Panc1 (cell line): Measurements from ENCODE around the gene UBA52. TPM values are rescaled to one million over a fixed set of nuclear protein-coding genes. Genes with fewer than 3 reads are reported as not detected.

Source experiments
- ATAC-seq: fragments of 200-7000 bp; cut with Tn5 transposase; 2 replicates; pipeline ENCODE4 v1.9.1; 2020; ENCODE audit warnings: mild to moderate bottlenecking, moderate library complexity
- BruUV-seq: library from RNA; stranded (reverse); fragments of 400-500 nt; replicated peaks from 2 replicates; lab custom pipeline; 2021; lab: Mats Ljungman, UMichigan
- CTCF ChIA-PET: fragments of 300-600 bp; sonication (Branson Sonifier 250); formaldehyde crosslinking; loops from one replicate; lab custom pipeline; 2022; ENCODE audit warnings: antibody characterized with exemption; lab: Charles Lee
- POLR2A ChIA-PET: fragments of 300-600 bp; sonication (Branson Sonifier 250); formaldehyde crosslinking; loops from one replicate; lab custom pipeline; 2022; ENCODE audit warnings: antibody characterized with exemption; lab: Charles Lee
- DNase-seq: peaks from one replicate; pipeline ENCODE4 v3.0.0-alpha.2; 2010; ENCODE audit warnings: low read depth, low spot score
- H3K27ac ChIP-seq: 2 replicates; pipeline ENCODE4 v1.5.1; 2011; ENCODE audit warnings: mild to moderate bottlenecking, low read length, inconsistent platforms
- H3K27me3 ChIP-seq: fragments of 200-500 bp; sonication (Bioruptor generic); 2 replicates; pipeline ENCODE4 v1.6.0; 2014; ENCODE audit warnings: low read length, inconsistent platforms; ENCODE audit not compliant: control insufficient read depth, insufficient read depth
- H3K36me3 ChIP-seq: fragments of 200-500 bp; sonication (Bioruptor generic); 2 replicates; pipeline ENCODE4 v1.5.1; 2014; ENCODE audit warnings: inconsistent platforms, mild to moderate bottlenecking, low read length, moderate library complexity; ENCODE audit not compliant: control insufficient read depth, insufficient read depth
- H3K4me1 ChIP-seq: 2 replicates; pipeline ENCODE4 v1.5.1; 2011; ENCODE audit warnings: inconsistent platforms, mild to moderate bottlenecking, low read length, moderate library complexity; ENCODE audit not compliant: control insufficient read depth, insufficient read depth
- H3K4me3 ChIP-seq, 2 experiments: 2 replicates each; pipeline ENCODE4 v1.5.1; 2011 to 2012; ENCODE audit warnings: low read depth in 2 of 2, low read length in 2 of 2, mild to moderate bottlenecking in 2 of 2, inconsistent platforms in 1 of 2, moderate library complexity in 1 of 2
- H3K9me3 ChIP-seq: fragments of 200-500 bp; sonication (Bioruptor generic); 2 replicates; pipeline ENCODE4 v1.5.1; 2014; ENCODE audit warnings: low read depth, mild to moderate bottlenecking, inconsistent platforms, low read length, moderate library complexity; ENCODE audit not compliant: control insufficient read depth, insufficient read depth
- CTCF ChIP-seq: fragments of 450-650 bp; IDR thresholded peaks from 2 replicates; pipeline ENCODE4 v1.5.1; 2017; ENCODE audit warnings: mild to moderate bottlenecking
- POLR2AphosphoS5 ChIP-seq: IDR thresholded peaks from 2 replicates; pipeline ENCODE4 v1.6.1; 2012; ENCODE audit warnings: mild to moderate bottlenecking, low read depth, low read length, moderate library complexity
- SIN3A ChIP-seq: IDR thresholded peaks from 2 replicates; pipeline ENCODE4 v1.6.1; 2012; ENCODE audit warnings: low read depth, mild to moderate bottlenecking, low read length, moderate library complexity, borderline replicate concordance; ENCODE audit not compliant: insufficient read depth
- TCF7L2 ChIP-seq: IDR thresholded peaks from 2 replicates; pipeline ENCODE4 v1.6.1; 2011; ENCODE audit warnings: mild to moderate bottlenecking, low read depth, low read length, inconsistent platforms
- in situ Hi-C: cut with HindIII; loops from 2 replicates; pipeline ENCODE4 v1.10.0; 2016; ENCODE audit warnings: low sequenced_read_pairs, low pct_unique_long_range_greater_than_20kb
- intact Hi-C: fragments of 100-400 bp; cut with micrococcal nuclease; formaldehyde crosslinking; loops from one replicate; pipeline ENCODE4 v1.10.0; 2022; ENCODE audit not compliant: unreplicated experiment
- total RNA-seq: library from RNA; stranded (reverse); gene quantifications from one replicate; pipeline ENCODE4 v1.2.1, GENCODE V29; 2021; ENCODE audit not compliant: unreplicated experiment
- TF ChIP-seq, protein P1 (sequence below), 2 experiments: IDR thresholded peaks; 2 replicates each; pipeline ENCODE4 v1.6.1; 2011 to 2012; ENCODE audit warnings: low read depth in 2 of 2, control low read depth in 1 of 2, low read length in 1 of 2, mild to moderate bottlenecking in 1 of 2, moderate library complexity in 1 of 2; ENCODE audit not compliant: insufficient read depth in 1 of 2

Gene UBA52
- total RNA-seq, 1 experiment from 2014 or later: 907 TPM

DNA sequence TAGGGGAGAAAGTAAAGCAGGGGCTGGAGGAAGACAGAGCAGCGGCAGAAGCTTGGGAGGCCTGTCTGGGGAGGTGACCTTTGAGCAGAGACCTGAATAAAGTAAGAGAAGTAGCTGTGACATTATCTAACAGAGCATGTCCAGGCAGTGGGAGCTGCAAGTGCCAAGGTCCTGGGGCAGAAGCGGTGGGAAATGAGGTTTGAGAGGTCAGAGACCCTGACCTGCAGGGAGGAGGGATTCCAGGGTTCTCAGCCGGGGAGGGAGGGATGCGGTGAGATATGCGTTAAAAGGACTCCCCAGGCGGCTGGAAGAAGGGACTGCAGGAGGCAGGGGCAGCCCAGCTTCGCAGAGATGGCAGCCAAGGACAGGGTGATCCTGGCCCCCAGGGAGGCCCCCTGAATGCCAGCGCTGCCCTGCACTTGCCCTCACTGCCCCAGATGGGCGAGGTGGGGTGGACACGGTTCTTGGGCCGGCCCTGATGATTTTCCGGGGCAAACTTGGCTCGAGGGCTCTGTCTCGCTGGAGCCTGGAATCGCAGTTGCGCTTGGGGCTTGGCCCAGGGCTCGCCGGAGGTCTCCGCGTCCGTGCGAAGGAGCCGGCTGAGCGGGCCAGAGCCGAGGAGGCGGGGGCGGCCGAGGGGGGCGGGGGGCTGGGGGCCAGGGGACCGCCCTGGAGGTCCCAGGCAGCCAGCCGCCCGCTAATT is 31.7 kb downstream of the UBA52 start:
- ChIA-PET POLR2A (no interaction called here), CTCF (no interaction called here)
- BruUV-seq: no TSS peak

DNA sequence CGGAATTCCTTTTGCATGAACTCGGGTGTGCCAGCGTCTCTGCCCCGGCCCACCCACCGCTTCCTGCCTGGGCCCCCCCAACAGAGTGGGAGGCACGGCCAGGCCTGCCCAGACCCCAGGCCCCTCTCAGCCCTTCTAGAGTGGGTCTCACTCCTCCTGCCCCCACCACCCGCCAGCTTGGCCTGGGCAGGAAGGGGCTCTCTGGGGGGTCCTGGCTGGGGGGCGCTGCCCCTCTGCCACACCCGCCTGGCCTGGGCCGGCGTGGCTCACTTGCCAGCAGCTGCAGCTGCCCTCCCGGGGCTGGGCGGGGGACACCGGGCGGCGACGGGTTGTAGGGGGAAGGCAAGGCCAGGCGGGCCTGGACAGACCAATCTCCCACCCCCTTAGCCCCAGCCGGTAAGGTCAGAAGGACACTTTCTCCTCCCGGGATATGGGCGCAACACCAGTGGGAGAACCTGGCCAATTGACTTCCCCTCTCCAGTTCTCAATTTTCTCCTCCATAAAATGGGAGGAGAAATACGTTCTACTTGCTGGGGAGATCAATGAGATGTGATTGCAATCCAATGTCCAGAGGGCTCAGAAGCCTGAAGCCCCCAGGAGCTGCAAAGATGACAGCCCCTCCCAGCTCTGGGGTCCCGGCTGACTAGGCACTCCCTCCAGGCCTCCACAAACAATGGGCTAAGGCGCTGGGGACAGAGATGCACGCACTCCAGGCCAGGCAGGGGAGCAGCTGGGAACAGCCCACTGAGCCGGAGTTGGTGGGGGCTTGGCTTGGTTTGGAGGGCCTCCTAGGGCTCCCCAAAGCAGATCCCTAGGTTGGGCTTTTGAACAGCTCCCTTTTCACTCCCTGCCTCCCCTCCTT is 32.5 kb downstream of the UBA52 start:
- BruUV-seq: no TSS peak
- intact Hi-C loops (no loop called here), in situ Hi-C loops (no loop called here)
- Histone ChIP-seq H3K27ac (no peak overlapping the region), H3K36me3 (no peaks in the 10 kb centered on the region), H3K27me3 (peaks cover 2% of the 10 kb centered on the region), H3K9me3 (no peaks in the 10 kb centered on the region), H3K4me1 (peaks cover 2% of the 10 kb centered on the region), H3K4me3 (no peak overlapping the region)
- ChIA-PET CTCF (interaction anchor here (0.6 kb wide), 1 partner anchor 79 kb away, joined by 5 read pairs; no protein-coding TSS in a partner anchor), POLR2A (no interaction called here)
- TF ChIP-seq CTCF (no peak), TCF7L2 (no peak), SIN3A (no peak), POLR2AphosphoS5 (no peak)
- TF ChIP-seq, protein P1, sequence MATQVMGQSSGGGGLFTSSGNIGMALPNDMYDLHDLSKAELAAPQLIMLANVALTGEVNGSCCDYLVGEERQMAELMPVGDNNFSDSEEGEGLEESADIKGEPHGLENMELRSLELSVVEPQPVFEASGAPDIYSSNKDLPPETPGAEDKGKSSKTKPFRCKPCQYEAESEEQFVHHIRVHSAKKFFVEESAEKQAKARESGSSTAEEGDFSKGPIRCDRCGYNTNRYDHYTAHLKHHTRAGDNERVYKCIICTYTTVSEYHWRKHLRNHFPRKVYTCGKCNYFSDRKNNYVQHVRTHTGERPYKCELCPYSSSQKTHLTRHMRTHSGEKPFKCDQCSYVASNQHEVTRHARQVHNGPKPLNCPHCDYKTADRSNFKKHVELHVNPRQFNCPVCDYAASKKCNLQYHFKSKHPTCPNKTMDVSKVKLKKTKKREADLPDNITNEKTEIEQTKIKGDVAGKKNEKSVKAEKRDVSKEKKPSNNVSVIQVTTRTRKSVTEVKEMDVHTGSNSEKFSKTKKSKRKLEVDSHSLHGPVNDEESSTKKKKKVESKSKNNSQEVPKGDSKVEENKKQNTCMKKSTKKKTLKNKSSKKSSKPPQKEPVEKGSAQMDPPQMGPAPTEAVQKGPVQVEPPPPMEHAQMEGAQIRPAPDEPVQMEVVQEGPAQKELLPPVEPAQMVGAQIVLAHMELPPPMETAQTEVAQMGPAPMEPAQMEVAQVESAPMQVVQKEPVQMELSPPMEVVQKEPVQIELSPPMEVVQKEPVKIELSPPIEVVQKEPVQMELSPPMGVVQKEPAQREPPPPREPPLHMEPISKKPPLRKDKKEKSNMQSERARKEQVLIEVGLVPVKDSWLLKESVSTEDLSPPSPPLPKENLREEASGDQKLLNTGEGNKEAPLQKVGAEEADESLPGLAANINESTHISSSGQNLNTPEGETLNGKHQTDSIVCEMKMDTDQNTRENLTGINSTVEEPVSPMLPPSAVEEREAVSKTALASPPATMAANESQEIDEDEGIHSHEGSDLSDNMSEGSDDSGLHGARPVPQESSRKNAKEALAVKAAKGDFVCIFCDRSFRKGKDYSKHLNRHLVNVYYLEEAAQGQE (IDR thresholded peaks at IDR 0.05; ENCODE audit: insufficient read depth in 1 of 2, low read depth in 2 of 2, low read length in 1 of 2): no peak
- DNase-seq: no peak
- no peak for ATAC-seq

More for the DNA sequence above, 31.7 kb downstream of the UBA52 start:
- no peaks in the 10 kb centered on the region for H3K9me3 ChIP-seq
- in situ Hi-C loops: no loop called here
- TF ChIP-seq TCF7L2 (no peak), SIN3A (no peak), POLR2AphosphoS5 (no peak), CTCF (no peak; the same call in 1 of the 2 replicates)
- TF ChIP-seq, protein P1 (IDR thresholded peaks at IDR 0.05; ENCODE audit: insufficient read depth in 1 of 2, low read depth in 2 of 2, low read length in 1 of 2): no peak
- H3K4me1 ChIP-seq: peaks cover 2% of the 10 kb centered on the region
- no peak overlapping the region for H3K4me3 ChIP-seq
- H3K27ac ChIP-seq: no peak overlapping the region
- DNase-seq (no peak), ATAC-seq (peak; percentile 78)
- intact Hi-C loops: no loop called here
- no peaks in the 10 kb centered on the region for H3K36me3 ChIP-seq
- H3K27me3 ChIP-seq: peaks cover under 1% of the 10 kb centered on the region
